ENCODE data around the gene PTS.

DNA sequence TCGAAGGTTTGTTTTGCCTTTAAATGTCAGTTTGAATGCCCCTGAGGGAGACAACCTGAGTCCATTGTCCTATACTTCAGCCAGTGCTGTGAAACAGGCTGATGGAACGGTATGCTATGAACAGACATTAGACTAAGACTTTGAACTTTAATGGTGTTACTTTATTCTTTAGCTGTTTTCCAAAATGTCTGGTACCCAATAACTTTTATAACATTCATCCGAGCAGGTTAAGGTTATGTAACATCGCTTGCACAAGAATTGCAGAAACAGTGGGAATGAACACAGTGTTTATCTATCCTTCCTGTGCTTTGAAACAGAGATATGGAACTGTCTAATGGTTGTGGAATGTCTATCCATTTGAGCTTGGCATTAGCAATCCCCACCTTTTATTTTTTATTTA, 12.5 kb upstream of the PTS start:
- TF ChIP-seq CTCF (IDR thresholded peaks at IDR 0.05) = no peak
- no peak for TF ChIP-seq EP300 (IDR thresholded peaks at IDR 0.05)
- no peak for TF ChIP-seq POLR2AphosphoS5 (IDR thresholded peaks at IDR 0.05)
